IgD-negative memory B cell (primary cell): ENCODE measurements around the gene RPS6KA5. TPM values are rescaled to one million over a fixed set of nuclear protein-coding genes. Genes with fewer than 3 reads are reported as not detected.
A peak's percentile ranks its signal among the peaks of the same experiment; 100 is the strongest.
"Not testable (repeated sequence)": the region's sequence is repeated elsewhere in the genome, so short reads cannot be mapped to it uniquely, and the experiment has no call there.

ENCODE experiments used
- H3K27ac Mint-ChIP-seq, 3 donors: one replicate each; pipeline ENCODE4 v1.8.0; 2020 to 2022; ENCODE audit warnings: mild to moderate bottlenecking in 3 of 3, mixed read lengths in 3 of 3, moderate library complexity in 1 of 3
- H3K27me3 Mint-ChIP-seq: one replicate; pipeline ENCODE4 v1.8.0; 2021; ENCODE audit warnings: mixed read lengths
- H3K36me3 Mint-ChIP-seq: one replicate; pipeline ENCODE4 v1.8.0; 2020; ENCODE audit warnings: mild to moderate bottlenecking, mixed read lengths
- H3K4me1 Mint-ChIP-seq, 3 donors: one replicate each; pipeline ENCODE4 v1.8.0; 2020 to 2022; ENCODE audit warnings: mixed read lengths in 3 of 3, mild to moderate bottlenecking in 1 of 3
- H3K4me3 Mint-ChIP-seq, 4 donors: one replicate each; pipeline ENCODE4 v1.8.0; 2020 to 2022; ENCODE audit warnings: mild to moderate bottlenecking in 4 of 4, mixed read lengths in 4 of 4, moderate library complexity in 3 of 4
- H3K9me3 Mint-ChIP-seq, 3 donors: one replicate each; pipeline ENCODE4 v1.8.0; 2020 to 2021; ENCODE audit warnings: mixed read lengths in 3 of 3, mild to moderate bottlenecking in 1 of 3
- polyA plus RNA-seq: library from polyadenylated mRNA; unstranded; fragments of 300-500 nt; fragmentation: Illumina TruSeq; gene quantifications from one replicate; pipeline ENCODE4 v1.2.3, GENCODE V29; 2021

Gene RPS6KA5
- polyA plus RNA-seq, 1 donor from 2014 or later: 19.0 TPM

GRCh38 chr14:90890322-90891020 lies 170.0 kb downstream of the RPS6KA5 start:
- H3K4me3 Mint-ChIP-seq: peak overlapping the region in 1 of 4 donors; percentile 26
- H3K27ac Mint-ChIP-seq: no peak overlapping the region
- H3K4me1 Mint-ChIP-seq: no peaks in the 10 kb centered on the region
- peaks cover 2% of the 10 kb centered on the region for H3K36me3 Mint-ChIP-seq
- no peaks in the 10 kb centered on the region for H3K27me3 Mint-ChIP-seq
- H3K9me3 Mint-ChIP-seq: no peaks in the 10 kb centered on the region

DNA sequence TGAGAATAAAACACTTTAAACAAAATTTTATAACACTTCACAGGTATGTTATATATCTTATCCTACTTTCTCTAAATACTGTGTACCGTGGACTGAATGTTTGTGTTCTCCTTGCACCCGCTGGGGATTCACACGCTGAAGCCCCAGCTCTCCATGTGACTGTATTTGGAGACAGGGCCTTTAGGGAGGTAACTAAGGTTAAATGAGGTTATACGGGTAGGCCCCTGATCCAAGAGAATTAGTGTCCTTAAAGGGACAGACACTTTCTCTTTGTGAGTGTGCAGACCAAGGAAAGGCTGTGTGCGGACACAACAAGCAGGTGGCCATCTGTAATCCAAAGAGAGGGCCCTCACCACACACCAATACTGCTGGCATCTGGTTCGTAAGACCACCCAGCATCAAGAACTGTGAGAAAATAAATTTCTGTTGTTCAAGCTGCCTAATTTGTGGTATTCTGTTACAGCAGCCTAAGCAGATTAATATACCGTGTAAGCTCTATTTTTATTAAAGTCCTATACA lies 174.1 kb downstream of the RPS6KA5 start:
- Mint-ChIP-seq H3K27ac (no peak overlapping the region), H3K9me3 (peaks cover 0 to 8% (median 3%) of the 10 kb centered on the region in 3 donors), H3K27me3 (no peaks in the 10 kb centered on the region), H3K36me3 (peaks cover 6% of the 10 kb centered on the region), H3K4me3 (no peak overlapping the region), H3K4me1 (no peaks in the 10 kb centered on the region)

DNA sequence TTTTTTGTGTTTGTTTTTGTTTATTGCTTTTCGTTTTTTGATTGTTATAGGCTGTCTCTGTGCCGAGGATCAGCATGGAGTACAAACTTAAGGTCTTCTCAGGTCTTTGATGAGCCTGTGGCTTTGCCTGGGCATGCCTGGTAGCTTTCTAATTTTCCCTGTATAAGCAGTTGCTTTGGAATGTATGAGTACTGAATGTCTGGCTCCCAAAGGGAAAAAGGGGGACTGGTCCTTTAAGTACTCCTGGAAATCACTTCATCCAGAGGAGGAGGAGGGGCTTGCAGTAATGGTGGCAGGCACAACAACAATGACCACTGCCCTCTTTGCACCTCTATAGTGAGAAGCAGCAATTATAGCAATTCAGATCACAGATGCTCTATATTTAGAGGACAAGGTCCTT lies 176.7 kb downstream of the RPS6KA5 start:
- H3K4me3 Mint-ChIP-seq: no peak overlapping the region
- no peak overlapping the region for H3K27ac Mint-ChIP-seq
- no peaks in the 10 kb centered on the region for H3K27me3 Mint-ChIP-seq
- H3K36me3 Mint-ChIP-seq: peaks cover 12% of the 10 kb centered on the region
- H3K4me1 Mint-ChIP-seq: peaks cover 0 to 3% (median 0%) of the 10 kb centered on the region in 3 donors
- H3K9me3 Mint-ChIP-seq: peaks cover 0 to 13% (median 3%) of the 10 kb centered on the region in 3 donors

GRCh38 chr14:90883197-90883596 lies 177.2 kb downstream of the RPS6KA5 start:
- Mint-ChIP-seq H3K4me1 (peaks cover 0 to 3% (median 0%) of the 10 kb centered on the region in 3 donors), H3K36me3 (peaks cover 12% of the 10 kb centered on the region), H3K27me3 (no peaks in the 10 kb centered on the region), H3K9me3 (peaks cover 1 to 13% (median 3%) of the 10 kb centered on the region in 3 donors), H3K4me3 (no peak overlapping the region), H3K27ac (no peak overlapping the region)

- H3K27me3 Mint-ChIP-seq: no peaks in the 10 kb centered on the region
- peaks cover 1 to 13% (median 3%) of the 10 kb centered on the region in 3 donors for H3K9me3 Mint-ChIP-seq
- peaks cover 26% of the 10 kb centered on the region for H3K36me3 Mint-ChIP-seq
- no peak overlapping the region for H3K4me3 Mint-ChIP-seq
- peaks cover 0 to 3% (median 0%) of the 10 kb centered on the region in 3 donors for H3K4me1 Mint-ChIP-seq
- no peak overlapping the region for H3K27ac Mint-ChIP-seq
These were observed 180.2 kb downstream of the RPS6KA5 start for GRCh38 chr14:90880282-90880681.

- Mint-ChIP-seq H3K27ac (no peak overlapping the region), H3K4me3 (no peak overlapping the region), H3K27me3 (no peaks in the 10 kb centered on the region), H3K36me3 (peaks cover 22% of the 10 kb centered on the region), H3K4me1 (peaks cover 0 to 3% (median 0%) of the 10 kb centered on the region in 3 donors), H3K9me3 (peaks cover 0 to 1% (median 0%) of the 10 kb centered on the region in 3 donors)
These were observed 185.8 kb downstream of the RPS6KA5 start for GRCh38 chr14:90874599-90874998.

GRCh38 chr14:90871605-90872233 lies 188.7 kb downstream of the RPS6KA5 start:
- no peak overlapping the region for H3K4me3 Mint-ChIP-seq
- no peaks in the 10 kb centered on the region for H3K9me3 Mint-ChIP-seq
- peaks cover 12% of the 10 kb centered on the region for H3K36me3 Mint-ChIP-seq
- H3K27me3 Mint-ChIP-seq: no peaks in the 10 kb centered on the region
- H3K27ac Mint-ChIP-seq: peak overlapping the region in 1 of 3 donors; percentile 8
- no peaks in the 10 kb centered on the region for H3K4me1 Mint-ChIP-seq

DNA sequence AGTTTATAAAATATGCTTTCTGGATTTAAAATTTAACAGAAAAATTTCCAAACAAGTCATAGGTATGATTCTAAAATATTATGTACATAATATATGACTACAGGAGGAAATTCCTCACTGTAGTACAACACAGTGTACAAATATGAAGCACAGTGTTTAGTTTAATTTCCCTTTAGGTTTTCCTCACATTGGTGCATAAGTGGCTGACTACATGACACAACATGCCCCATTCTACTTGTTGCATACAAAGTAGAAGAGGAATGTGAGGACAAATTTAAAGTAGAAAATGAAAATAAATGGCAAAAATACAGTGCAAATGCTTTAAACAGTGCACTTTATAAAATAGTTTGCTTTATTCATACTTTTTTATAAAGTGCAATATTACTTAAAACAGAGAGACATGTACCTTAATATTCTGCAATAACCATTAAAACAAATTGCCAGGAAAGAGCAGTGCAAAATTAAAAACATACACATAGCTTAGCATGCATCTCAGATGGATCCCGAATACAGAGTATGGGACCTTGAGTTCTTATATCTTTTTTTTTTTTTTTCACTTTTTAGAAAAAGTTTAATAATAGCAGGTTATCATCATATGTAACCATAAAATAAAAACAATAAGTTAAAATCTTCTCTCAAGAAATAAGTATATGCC lies 189.4 kb downstream of the RPS6KA5 start:
- Mint-ChIP-seq H3K4me3 (no peak overlapping the region), H3K27me3 (no peaks in the 10 kb centered on the region), H3K9me3 (no peaks in the 10 kb centered on the region), H3K27ac (peak overlapping the region in 1 of 3 donors; percentile 8), H3K36me3 (peaks cover 6% of the 10 kb centered on the region), H3K4me1 (no peaks in the 10 kb centered on the region)

DNA sequence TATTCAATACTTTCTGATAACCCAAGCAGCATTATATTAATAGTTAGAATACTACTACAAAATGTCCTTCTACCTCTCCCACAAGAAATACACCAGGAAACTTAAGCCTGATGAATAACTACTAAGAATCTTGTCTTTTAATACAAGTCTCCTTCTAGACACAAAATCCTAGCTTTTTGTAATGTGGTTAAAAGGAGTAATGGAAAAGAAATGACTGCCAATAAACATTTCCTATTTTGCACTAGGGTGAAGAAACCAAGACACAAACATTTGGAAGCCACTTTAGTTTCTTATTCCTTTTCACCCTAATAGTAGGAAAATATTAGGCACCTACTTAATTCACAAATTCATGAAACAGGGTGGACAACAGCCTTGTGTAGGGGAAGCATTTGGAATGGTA lies 192.9 kb downstream of the RPS6KA5 start:
- peaks cover 5% of the 10 kb centered on the region for H3K36me3 Mint-ChIP-seq
- no peaks in the 10 kb centered on the region for H3K4me1 Mint-ChIP-seq
- no peak overlapping the region for H3K27ac Mint-ChIP-seq
- no peak overlapping the region for H3K4me3 Mint-ChIP-seq
- no peaks in the 10 kb centered on the region for H3K27me3 Mint-ChIP-seq
- H3K9me3 Mint-ChIP-seq: no peaks in the 10 kb centered on the region

- H3K27me3 Mint-ChIP-seq: no peaks in the 10 kb centered on the region
- H3K9me3 Mint-ChIP-seq: no peaks in the 10 kb centered on the region
- no peak overlapping the region for H3K4me3 Mint-ChIP-seq
- H3K27ac Mint-ChIP-seq: no peak overlapping the region
- H3K36me3 Mint-ChIP-seq: peaks cover 6% of the 10 kb centered on the region
- H3K4me1 Mint-ChIP-seq: no peaks in the 10 kb centered on the region
These were observed 193.6 kb downstream of the RPS6KA5 start for GRCh38 chr14:90866833-90867232.

DNA sequence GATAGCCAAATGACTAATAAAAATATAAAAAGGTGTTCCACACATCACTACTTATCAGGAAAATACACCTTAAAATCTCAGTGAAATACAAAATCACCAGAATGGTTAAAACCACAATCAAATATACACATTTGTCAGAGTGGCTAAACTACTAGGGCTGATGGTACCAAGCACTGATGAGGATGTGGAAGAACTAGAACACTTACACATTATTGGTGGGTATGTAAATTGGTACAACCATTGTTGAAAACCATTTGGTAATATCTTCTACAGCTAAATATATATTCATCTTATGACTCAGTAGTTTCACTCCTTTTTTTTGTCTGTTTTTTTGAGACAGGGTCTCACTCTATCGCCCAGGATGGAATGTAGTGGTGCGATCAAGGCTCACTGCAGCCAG lies 195.7 kb downstream of the RPS6KA5 start:
- Mint-ChIP-seq H3K9me3 (no peaks in the 10 kb centered on the region), H3K4me1 (no peaks in the 10 kb centered on the region), H3K27me3 (no peaks in the 10 kb centered on the region), H3K4me3 (no peak overlapping the region), H3K36me3 (peaks cover 6% of the 10 kb centered on the region), H3K27ac (no peak overlapping the region)

DNA sequence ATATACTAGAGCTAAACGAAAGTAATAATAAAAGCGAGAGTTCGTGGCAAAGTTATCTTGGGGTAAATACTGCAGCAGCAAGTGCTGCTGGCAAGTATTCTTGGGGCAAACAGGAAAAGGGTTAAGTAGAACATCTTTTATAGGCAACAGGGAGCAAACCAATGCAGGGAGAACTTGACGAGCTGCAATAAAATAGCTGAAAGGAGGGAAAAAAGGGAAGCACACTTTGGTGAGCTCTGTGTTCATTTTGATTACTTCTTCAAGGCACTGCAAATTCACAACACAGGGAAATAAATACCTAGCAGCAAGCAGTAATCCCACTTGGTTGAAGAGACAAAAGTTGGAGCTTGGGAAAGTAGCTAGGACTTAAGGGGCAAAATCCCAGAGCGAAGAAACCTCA lies 201.9 kb downstream of the RPS6KA5 start:
- Mint-ChIP-seq H3K4me1 (peaks cover 2 to 4% (median 4%) of the 10 kb centered on the region in 3 donors), H3K9me3 (no peaks in the 10 kb centered on the region), H3K36me3 (peaks cover 10% of the 10 kb centered on the region), H3K4me3 (no peak overlapping the region), H3K27me3 (no peaks in the 10 kb centered on the region), H3K27ac (peak overlapping the region in 1 of 3 donors; percentile 51)

DNA sequence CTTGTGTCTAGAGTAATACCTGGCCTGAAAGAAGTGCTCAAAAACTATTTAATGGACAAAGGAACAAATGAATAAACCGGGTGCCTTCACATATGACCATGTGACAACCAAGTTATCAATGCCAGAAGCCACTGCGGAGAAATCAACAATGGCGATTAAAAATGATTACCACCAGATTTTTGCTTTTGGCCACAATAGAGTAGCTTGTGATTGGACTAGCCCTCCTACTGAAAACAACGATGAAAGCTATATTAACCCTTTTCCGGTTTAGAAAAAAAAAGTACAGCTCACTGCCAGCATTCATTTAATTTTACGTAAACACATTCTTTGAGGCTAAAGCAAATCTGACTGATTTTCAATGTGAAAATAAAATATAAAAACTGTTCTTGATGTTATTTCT lies 202.6 kb downstream of the RPS6KA5 start:
- Mint-ChIP-seq H3K27ac (no peak overlapping the region), H3K9me3 (no peaks in the 10 kb centered on the region), H3K4me1 (peaks cover 2 to 4% (median 4%) of the 10 kb centered on the region in 3 donors), H3K36me3 (peaks cover 10% of the 10 kb centered on the region), H3K4me3 (no peak overlapping the region), H3K27me3 (no peaks in the 10 kb centered on the region)

- H3K4me1 Mint-ChIP-seq, H3K4me3 Mint-ChIP-seq: not testable (repeated sequence)
These were observed 204.3 kb downstream of the RPS6KA5 start for GRCh38 chr14:90856115-90856514.

DNA sequence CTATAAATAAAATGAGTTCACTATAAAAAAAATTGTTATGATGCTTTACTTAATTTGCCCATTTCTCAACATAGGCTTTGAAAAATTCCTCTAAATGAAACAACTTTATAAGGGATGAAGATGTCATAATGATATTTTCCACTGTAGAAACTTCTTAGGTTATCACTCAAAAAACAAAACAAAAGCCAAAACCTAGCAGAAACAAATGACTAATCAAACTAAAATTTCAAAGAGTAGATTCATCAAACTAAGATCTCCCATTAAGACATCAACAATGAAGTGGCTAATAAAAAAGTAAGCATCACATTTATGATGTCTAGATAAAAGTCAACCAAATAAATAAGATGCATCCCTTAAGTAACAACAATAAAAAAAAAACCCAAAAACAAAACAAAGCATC lies 207.3 kb downstream of the RPS6KA5 start:
- Mint-ChIP-seq H3K27me3 (no peaks in the 10 kb centered on the region), H3K4me1 (peaks cover 0 to 4% (median 4%) of the 10 kb centered on the region in 3 donors), H3K9me3 (no peaks in the 10 kb centered on the region), H3K27ac (no peak overlapping the region), H3K36me3 (no peaks in the 10 kb centered on the region), H3K4me3 (peak overlapping the region in 1 of 4 donors; percentile 33)

More at GRCh38 chr14:90856115-90856514, 204.3 kb downstream of the RPS6KA5 start:
- not testable (repeated sequence) for H3K9me3 Mint-ChIP-seq, H3K27me3 Mint-ChIP-seq, H3K36me3 Mint-ChIP-seq
- H3K27ac Mint-ChIP-seq: peak overlapping the region in 1 of 3 donors; percentile 64
